HG02884 (cell line): ENCODE measurements around the gene GRK3.
"Not testable (repeated sequence)": the region's sequence is repeated elsewhere in the genome, so short reads cannot be mapped to it uniquely, and the experiment has no call there.

Experiments
- ATAC-seq: cut with Tn5 transposase; IDR thresholded peaks from one replicate; pipeline ENCODE4 v1.9.1; 2021; ENCODE audit warnings: mild to moderate bottlenecking, moderate library complexity; ENCODE audit not compliant: unreplicated experiment

GRK3 gene

DNA sequence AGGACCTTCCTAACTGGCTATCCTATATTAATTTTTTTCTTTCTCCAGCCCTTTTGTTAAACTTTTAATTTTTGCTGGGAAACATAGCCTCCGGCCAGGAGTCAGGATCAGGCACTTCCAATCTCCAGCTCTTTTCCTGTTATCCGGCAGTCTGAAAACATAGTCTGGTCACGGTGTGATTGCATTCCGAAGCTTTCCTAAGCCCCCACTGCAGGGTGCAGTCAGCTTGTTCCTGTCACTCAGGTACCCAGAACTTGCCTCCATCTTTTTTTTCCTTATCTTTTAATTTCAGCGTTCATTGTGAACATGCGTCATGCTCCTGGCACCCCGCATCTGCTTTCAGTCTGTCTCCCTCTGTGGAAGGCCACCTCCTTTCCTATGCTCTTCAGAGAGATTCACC, 59.4 kb downstream of the GRK3 start:
- no peak for ATAC-seq

DNA sequence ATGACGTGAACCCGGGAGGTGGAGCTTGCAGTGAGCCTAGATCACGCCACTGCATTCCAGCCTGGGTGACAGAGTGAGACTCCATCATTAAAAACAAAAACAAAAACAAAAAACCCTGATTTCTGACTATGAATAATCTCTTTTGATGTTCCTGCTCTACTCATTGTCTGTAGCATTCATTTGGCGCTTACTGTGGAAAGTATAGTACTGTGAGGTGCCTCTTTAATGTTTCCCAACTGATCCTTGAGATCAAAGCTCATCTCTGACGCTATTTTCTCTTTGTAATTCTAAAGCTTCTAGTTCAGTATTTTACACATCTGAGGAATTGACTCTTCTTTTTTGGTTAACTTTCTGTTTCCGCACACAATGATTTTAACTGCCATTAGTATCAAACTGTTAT, 60.0 kb downstream of the GRK3 start:
- no peak for ATAC-seq

DNA sequence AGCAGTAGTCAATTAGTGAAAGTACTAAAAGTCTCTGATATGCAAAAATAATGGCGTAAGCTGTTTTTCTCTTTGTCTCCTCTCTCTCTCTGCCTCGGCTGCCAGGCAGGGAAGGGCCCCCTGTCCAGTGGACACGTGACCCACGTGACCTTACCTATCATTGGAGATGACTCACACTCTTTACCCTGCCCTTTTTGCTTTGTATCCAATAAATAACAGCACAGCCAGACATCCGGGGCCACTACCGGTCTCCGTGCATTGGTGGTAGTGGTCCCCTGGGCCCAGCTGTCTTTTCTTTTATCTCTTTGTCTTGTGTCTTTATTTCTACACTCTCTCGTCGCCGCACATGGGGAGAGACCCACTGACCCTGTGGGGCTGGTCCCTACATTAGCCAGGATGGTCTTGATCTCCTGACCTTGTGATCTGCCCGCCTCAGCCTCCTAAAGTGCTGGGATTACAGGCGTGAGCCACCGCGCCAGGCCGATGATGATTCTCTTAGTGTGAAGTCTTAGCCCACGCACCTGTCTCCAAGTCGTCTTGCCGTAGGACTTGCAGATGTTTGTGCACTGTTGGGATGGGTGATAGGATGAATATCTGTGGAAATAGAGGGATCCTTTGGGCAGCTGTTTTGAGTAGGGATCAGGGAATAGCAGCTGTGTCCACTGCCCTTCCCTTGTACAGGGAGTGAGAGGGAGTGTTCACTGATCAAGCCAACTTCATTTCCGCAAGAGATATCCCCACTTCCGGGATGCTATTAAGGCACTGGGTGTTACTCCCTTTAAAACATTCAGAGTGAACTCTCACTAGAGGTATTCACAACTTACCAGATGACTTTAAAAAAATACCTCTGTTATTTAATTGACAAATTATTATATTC, 61.5 kb downstream of the GRK3 start:
- not testable (repeated sequence) for ATAC-seq

DNA sequence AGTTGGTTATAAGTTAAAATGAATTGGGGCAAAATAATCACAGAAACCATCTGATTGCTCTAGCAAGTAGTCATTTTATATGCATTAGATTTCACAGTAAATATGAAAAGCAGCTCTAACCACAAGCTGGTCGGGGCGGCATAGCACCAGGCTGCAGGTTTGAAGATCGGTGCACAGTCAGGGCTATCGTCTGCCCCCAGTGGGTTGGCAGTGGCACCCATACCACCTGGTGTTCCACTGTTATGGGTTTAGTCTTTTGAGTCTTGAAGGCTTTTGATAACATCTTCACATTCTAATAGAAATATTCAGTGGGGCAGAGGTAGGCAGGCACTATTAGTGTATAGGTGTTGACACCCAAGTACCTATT, 62.1 kb downstream of the GRK3 start:
- no peak for ATAC-seq

DNA sequence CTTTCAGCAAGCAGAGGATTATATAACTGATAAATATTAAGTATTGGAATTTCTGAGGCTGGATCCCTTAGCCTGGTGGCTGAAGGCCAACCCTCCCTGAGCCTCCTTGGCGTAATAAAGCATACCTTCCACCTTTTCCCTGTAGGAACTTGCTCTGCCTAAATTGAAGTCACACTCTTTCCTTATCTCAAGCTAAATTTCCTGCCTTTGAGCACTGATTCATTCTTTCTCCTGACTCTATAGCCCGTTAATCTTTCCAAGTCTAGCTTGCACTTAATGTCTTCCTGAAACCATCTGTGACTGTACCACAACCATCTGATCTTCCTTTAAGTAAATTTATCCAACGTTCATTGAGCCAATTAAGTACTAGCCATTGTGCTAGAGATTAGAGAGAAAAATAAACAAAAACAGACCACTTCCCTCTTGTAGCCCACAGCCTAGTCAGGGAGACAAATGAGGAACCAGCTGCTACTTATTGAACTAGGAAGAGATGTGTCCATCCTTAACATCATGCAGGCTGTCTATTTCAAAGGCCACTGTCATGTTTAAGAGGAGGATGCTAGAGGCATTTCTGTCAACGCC, 62.9 kb downstream of the GRK3 start:
- no peak for ATAC-seq

DNA sequence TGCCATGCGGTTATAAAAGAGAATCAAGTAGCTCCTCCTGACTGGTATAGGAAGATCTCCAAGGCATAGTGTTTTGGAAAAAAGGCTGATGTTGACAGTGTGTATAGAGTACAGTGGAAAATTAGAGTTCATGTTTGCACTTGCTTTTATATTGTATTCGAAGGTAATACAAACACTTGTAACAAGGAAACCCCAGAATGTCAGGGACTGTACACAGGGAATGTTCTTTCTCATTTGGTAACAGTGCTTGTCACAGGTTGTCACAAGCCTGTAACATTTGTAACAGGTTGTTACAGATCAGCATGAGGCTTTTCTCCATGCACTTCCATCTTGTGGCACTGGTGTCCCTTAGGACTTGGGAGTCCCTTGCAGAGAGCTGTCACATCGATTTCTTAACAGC, 64.0 kb downstream of the GRK3 start:
- no peak for ATAC-seq

DNA sequence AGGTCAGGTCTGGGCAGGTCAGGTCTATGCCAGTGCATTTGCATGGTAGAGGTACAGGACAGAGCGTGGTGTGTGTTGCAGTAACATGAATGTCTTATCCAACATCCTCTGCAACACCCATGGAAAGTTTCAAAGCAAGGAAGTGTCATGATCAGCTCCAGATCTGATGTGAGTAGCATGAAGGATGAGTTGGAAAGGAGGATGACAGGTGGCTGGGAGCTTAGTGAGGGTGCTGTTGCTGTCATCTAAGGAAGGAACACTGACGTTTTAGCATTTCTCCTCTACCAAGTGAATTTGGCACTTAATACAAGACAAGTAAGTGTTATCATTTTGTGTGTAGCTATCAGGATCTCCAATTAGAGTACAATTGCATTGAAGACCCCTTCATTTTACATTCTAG, 65.1 kb downstream of the GRK3 start:
- no peak for ATAC-seq

DNA sequence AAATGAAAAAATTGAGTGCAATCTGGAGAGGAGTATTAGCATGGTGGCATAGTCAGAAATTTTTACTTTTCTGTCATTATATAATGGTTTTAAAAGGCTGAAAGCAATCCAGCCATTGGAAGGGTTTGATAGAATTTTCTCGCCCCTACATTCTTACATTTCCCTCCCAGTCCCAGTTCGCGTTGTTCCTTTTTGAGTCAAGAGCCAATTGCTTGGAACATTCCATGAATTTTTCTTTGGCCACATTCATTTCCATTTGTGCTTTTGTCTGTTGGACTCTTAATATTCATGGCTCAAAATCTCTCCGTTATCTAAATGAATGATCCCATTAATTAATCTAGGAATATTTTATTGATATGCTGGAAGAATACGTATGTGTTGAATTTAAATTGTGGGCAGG, 66.0 kb downstream of the GRK3 start:
- ATAC-seq: no peak

DNA sequence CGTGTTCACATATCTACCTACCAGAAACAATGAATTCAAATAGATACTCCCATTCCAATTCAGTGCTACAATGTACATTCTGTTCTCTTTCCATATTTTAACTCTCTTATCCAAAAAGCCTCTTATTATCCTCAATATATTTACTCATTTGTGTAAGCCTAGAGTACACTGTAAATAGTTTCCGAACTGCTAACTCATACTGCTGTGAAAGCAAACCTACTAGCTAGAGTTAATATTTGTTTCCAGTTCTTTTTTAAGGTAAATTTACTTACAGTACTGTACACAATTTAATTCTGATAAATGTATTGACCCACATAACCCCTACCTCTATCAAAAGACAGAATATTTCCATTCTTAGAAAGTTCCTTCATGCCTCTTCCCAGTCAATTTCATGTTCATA, 71.8 kb downstream of the GRK3 start:
- no peak for ATAC-seq

DNA sequence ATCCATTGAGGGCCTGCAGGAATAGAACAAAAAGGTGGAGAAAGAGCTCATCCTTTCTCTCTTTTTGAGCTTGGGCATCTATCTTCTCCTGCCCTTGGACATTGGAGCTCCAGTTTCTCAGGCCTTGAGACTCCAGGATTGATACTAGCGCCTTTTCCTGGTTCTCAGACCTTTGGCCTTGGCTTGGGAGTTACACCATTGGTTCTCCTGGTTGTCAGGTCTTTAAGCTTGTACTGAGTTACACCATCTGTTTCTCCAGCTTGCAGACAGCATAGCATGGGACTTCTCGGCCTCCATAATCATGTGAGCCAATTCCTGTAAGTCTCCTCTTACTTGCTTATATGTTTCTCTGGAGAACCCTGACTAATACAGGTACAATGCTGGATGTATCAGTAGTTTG, 72.6 kb downstream of the GRK3 start:
- ATAC-seq: no peak

DNA sequence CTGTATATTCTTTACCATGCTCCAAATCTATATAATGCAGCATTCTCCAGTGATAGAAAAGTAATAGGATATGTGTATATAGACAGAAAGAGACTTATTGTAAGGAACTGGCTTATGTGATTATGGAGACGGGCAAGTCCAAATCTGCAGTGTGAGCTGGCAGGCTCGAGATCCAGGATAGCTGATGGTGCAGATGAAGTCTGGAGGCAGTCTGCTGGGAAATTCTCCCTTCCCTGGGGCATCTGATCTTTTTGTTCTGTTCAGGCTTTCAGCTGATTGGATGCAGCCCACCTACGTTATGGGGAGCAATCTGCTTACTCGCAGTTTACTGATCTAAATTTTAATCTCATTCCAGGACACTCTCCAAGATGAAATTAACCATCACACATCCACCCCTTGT, 73.2 kb downstream of the GRK3 start:
- ATAC-seq: no peak

DNA sequence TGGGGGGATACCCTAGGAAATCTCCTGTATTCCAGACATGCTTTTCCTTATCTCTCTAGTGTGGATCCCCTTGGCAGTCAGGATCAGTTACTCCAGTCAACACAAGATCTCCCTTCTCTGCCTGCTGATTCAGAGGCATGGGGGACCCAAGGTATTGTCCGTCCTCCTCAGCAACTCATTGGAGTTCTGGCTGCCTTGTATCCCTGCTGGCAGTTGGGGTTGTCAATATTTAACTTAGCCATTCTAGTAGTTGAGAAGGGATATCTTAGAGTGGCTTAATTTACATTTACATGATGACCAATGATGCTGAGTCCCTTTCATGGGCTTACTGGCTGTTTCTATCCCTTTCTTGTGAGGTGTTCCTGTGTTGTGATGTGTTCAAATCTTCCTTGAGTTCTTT, 74.2 kb downstream of the GRK3 start:
- ATAC-seq: no peak

DNA sequence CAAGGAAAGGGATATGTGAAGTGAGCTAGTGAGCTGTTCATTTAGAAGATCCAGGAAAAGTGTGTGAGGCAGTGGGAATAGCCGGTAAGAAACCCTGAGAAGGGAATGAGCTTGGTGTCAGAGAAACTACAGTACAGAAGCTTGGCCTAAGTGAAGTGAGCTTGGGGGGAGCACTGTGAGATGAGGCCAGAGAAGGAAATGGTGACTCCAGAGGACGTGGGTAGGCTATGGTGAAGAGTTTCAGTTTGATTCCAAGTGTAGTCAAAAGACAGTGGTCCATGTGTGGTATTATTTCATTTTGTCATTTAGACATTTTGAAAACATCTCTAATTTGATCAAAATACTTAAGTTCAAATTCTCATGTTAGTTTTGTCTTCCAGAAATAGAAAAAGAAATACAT, 77.2 kb downstream of the GRK3 start:
- ATAC-seq: no peak

DNA sequence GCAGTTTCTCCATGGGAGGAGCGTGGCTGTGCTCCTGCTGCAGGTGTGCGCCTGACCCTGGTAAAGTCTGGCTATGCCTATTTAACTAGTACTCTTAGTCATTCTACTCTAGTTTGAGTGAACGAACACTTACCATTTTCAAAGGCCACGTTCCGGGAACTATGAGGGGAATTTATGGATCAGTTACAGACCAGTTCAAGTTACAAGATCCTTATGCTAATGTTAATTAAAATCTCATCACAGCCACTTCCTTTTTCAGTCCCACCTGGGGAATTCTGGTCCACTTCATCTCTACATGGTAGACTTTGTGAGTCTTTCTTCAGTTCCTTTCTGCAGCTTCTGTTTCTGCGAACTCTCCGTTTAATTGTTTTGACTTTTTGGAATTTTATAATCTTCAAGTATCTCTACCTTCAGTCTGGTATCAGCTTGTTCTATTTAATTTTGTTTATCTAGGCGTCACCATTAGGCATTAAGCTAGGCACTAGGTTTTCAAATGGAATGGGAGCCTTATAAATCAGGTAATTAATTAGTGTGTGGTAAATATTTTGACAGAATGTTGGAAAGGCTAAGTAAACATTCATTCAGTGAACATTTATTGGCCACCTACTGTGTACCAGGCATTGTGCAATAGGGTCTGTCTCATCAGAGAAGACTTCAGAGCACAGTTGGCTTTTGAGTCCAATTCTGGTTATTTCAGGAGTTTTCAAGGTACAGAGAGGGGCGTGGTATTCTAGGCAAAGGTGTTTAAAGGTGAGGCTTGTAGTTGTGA, 78.9 kb downstream of the GRK3 start:
- no peak for ATAC-seq

DNA sequence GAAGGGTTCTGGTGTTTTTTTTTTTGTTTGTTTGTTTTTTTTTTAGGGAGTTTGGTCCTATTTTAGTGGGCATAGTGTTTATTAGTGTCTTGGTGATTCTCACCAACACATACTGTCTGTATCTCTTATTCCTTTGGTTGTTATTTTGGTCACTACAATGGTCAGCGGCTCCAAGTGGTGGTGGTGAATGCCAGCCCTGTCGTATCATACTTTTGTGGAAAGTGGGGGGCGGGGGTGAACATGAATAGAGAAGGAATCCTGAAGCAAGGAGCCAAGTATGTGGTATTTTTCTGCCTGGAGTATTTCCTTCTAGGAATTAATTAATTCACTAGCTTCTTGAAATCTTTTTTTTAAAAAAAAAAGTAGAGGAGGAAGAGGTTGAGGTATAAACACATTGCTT, 79.6 kb downstream of the GRK3 start:
- no peak for ATAC-seq

DNA sequence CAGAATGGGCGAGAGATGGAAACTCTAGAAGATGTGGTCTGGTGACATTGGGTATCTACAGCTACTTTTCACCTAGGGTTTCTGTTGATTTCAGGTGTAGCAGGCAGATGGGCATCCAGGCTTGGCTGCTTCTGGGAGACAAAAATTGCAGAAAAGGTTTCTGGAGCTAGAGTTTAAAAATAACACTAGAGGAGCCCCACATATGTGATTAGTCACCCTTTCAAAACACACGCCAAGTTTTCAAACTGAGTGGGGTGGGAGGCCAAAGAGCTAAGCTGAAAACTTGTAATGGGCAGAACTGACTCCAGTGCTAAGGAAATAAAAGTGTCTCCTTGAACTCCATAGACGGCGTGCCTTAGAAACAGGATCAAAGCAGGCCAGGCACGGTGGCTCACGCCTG, 80.8 kb downstream of the GRK3 start:
- ATAC-seq: no peak

DNA sequence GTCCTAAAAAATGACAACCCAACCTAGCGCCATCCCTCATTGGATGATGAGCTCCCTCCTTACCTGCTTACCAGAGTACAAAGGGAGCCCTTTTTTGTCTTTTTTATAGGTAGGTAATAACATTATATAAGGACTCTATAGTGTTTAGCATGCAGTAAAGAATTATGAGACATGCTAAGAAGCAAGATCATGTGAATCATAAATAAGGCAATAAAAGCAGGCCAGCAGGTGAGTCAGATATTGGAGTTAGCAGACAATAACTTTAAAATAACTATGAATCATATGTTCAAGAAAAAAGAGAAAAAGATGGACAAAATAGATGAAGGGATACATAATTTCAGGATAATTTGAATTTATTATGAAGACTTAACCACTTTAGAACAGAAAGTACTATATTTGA, 81.5 kb downstream of the GRK3 start:
- ATAC-seq: no peak

DNA sequence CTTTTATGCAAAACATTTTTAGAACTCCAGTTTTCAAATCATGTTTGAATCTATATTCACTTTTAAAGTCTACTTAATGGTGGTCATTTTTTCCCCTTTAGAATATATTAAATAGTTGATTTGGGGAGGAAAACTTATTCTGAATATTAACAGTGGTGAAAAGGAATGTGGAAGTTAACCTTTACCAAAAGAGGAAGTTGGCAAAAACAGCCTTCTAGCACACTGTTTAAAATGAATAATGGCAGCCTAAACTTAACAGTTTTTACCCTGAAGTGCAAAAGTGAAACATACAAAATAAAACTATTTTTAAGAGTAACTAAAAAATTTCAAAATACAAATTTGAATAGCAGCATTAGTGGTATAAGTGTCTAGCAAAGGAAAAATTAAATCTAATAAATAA, 86.4 kb downstream of the GRK3 start:
- ATAC-seq: no peak

DNA sequence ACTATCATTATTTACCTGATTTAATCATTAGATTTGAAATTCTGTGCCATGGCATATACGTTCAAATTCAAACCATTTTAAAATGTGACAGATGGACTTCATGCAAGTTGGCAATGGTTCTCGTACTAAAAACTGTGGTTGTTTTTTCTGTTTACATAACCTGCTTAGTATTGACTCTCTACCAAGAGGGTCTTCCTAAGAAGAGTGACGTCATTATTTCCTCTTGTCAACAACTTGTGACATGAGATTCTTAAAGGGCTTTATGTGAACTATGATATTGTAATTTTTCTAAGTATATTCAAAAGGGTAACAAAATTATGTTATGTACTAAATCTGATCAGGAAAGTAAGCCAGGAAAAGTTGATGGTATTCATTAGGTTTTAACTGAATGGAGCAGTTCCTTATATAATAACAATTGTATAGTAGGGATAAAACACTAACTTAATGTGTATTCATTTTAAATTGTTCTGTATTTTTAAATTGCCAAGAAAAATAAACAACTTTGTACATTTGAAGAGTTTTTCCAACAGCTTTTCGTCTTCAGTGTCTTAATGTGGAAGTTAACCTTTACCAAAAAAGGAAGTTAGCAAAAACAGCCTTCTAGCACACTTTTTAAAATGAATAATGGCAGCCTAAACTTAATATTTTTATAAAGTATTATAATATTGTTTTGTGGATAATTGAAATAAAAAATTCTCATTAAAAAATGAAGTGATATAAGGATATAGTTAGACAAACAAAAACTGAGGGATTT, 87.0 kb downstream of the GRK3 start:
- no peak for ATAC-seq

DNA sequence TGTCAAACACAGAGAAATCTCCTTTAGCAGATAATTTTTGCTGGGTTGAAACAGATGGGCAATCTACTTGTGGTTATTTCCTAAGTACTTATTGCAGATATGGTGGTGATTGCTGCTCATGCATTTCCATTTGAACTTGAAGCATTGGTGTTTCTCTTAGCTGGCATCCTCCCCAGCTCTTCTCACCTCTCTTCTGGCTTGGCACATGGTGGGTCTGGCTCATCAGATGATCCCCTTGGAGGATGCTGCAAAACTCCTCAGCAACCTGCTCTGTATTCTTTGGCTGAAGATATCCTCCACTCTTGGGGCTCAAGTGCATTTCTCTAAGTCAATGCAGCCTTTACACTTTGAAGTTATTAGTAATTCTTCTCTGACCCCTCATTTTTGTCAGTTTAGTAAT, 90.2 kb downstream of the GRK3 start:
- no peak for ATAC-seq

DNA sequence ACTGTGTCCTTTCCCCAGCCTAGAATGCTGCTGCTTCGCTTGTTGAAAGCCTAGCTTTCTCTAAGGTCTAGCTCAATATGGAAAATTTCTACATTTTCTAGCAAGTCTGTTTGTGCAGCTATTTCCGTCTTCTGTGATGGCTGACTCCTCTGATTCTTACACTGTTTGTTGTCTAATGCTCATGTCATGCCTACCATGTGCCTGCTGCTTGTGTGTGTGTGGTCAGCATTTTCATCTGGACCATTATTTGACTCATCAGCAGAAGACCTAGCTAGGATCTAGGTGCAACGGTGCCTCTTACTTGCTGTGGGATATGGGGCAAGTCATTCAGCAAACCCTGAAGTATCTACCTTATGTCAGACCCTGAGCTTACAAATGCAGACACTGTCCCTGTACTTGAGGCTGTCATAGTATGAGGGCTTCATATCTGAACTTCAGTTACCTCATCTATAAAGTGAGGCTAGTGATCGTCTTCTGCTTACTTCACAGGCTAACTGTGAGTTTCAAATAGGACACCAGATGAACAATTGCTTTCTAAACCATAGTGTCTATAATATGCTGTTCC, 91.0 kb downstream of the GRK3 start:
- ATAC-seq: no peak
